Activated CD8-positive, alpha-beta memory T cell treated with anti-CD3 and anti-CD28 coated beads, Interleukin-2, amount 50 U/mL, for 24 hours (primary cell): ENCODE measurements around the gene LMBR1L.

Experiments used
- DNase-seq: peaks from one replicate; pipeline ENCODE4 v3.0.0-alpha.2; 2020; ENCODE audit errors: extremely low read depth

LMBR1L gene

GRCh38 chr12:49054096-49054495 lies 56.6 kb downstream of the LMBR1L start:
- DNase-seq = no peak

- no peak for DNase-seq
Measured at GRCh38 chr12:49052451-49053208, 58.0 kb downstream of the LMBR1L start.

GRCh38 chr12:49051777-49052438 lies 58.7 kb downstream of the LMBR1L start:
- DNase-seq = no peak

GRCh38 chr12:49051373-49051764 lies 59.3 kb downstream of the LMBR1L start:
- DNase-seq = no peak

GRCh38 chr12:49050507-49051372 lies 59.9 kb downstream of the LMBR1L start:
- no peak for DNase-seq

GRCh38 chr12:49049566-49050224 lies 61.0 kb downstream of the LMBR1L start:
- no peak for DNase-seq

GRCh38 chr12:49048953-49049352 lies 61.7 kb downstream of the LMBR1L start:
- no peak for DNase-seq
